T-helper 1 cell treated with Interleukin-12 subunit alpha and Interleukin-12 subunit beta and Interleukin-4 antibody, amounts not matched to agents 30 μg/mL and 1 μg/mL, for 36 hours (primary cell): ENCODE results near the gene HECTD2.
"Not testable (repeated sequence)": the region's sequence is repeated elsewhere in the genome, so short reads cannot be mapped to it uniquely, and the experiment has no call there.

Experiments used
- H3K27ac Mint-ChIP-seq: one replicate; pipeline ENCODE4 v1.8.0; 2021; ENCODE audit warnings: mild to moderate bottlenecking, mixed read lengths
- H3K27me3 Mint-ChIP-seq: one replicate; pipeline ENCODE4 v1.8.0; 2021; ENCODE audit warnings: low read depth, mixed read lengths
- H3K36me3 Mint-ChIP-seq: one replicate; pipeline ENCODE4 v1.8.0; 2021; ENCODE audit warnings: low read depth, mixed read lengths
- H3K4me1 Mint-ChIP-seq: one replicate; pipeline ENCODE4 v1.8.0; 2021; ENCODE audit warnings: low read depth, mixed read lengths
- H3K4me3 Mint-ChIP-seq: one replicate; pipeline ENCODE4 v1.8.0; 2021; ENCODE audit warnings: mild to moderate bottlenecking, moderate library complexity, mixed read lengths
- H3K9me3 Mint-ChIP-seq: one replicate; pipeline ENCODE4 v1.8.0; 2021; ENCODE audit warnings: mixed read lengths

HECTD2 gene

GRCh38 chr10:91552274-91553095 lies 142.3 kb downstream of the HECTD2 start:
- H3K27ac Mint-ChIP-seq = no peak overlapping the region
- H3K4me1 Mint-ChIP-seq = no peaks in the 10 kb centered on the region
- H3K36me3 Mint-ChIP-seq = no peaks in the 10 kb centered on the region
- H3K9me3 Mint-ChIP-seq = no peaks in the 10 kb centered on the region
- H3K27me3 Mint-ChIP-seq = peaks cover 5% of the 10 kb centered on the region
- no peak overlapping the region for H3K4me3 Mint-ChIP-seq

GRCh38 chr10:91555455-91555854 lies 145.3 kb downstream of the HECTD2 start:
- Mint-ChIP-seq H3K27ac (no peak overlapping the region), H3K4me1 (no peaks in the 10 kb centered on the region), H3K36me3 (no peaks in the 10 kb centered on the region), H3K27me3 (peaks cover 5% of the 10 kb centered on the region), H3K9me3 (no peaks in the 10 kb centered on the region), H3K4me3 (no peak overlapping the region)

GRCh38 chr10:91556691-91557566 lies 146.8 kb downstream of the HECTD2 start:
- Mint-ChIP-seq H3K4me3 (no peak overlapping the region), H3K4me1 (no peaks in the 10 kb centered on the region), H3K27ac (no peak overlapping the region), H3K36me3 (no peaks in the 10 kb centered on the region), H3K9me3 (peaks cover 7% of the 10 kb centered on the region), H3K27me3 (peaks cover under 1% of the 10 kb centered on the region)

GRCh38 chr10:91557651-91558111 lies 147.5 kb downstream of the HECTD2 start:
- Mint-ChIP-seq H3K27me3 (no peaks in the 10 kb centered on the region), H3K4me1 (no peaks in the 10 kb centered on the region), H3K36me3 (no peaks in the 10 kb centered on the region), H3K27ac (no peak overlapping the region), H3K4me3 (no peak overlapping the region), H3K9me3 (peaks cover 7% of the 10 kb centered on the region)

GRCh38 chr10:91558473-91558872 lies 148.3 kb downstream of the HECTD2 start:
- no peak overlapping the region for H3K4me3 Mint-ChIP-seq
- no peaks in the 10 kb centered on the region for H3K36me3 Mint-ChIP-seq
- H3K4me1 Mint-ChIP-seq = no peaks in the 10 kb centered on the region
- H3K27me3 Mint-ChIP-seq = no peaks in the 10 kb centered on the region
- no peak overlapping the region for H3K27ac Mint-ChIP-seq
- H3K9me3 Mint-ChIP-seq = peaks cover 7% of the 10 kb centered on the region

GRCh38 chr10:91559169-91559568 lies 149.0 kb downstream of the HECTD2 start:
- H3K27ac Mint-ChIP-seq = no peak overlapping the region
- peaks cover 7% of the 10 kb centered on the region for H3K9me3 Mint-ChIP-seq
- no peak overlapping the region for H3K4me3 Mint-ChIP-seq
- H3K36me3 Mint-ChIP-seq = no peaks in the 10 kb centered on the region
- H3K27me3 Mint-ChIP-seq = no peaks in the 10 kb centered on the region
- H3K4me1 Mint-ChIP-seq = no peaks in the 10 kb centered on the region

GRCh38 chr10:91559750-91560149 lies 149.6 kb downstream of the HECTD2 start:
- Mint-ChIP-seq H3K27ac (no peak overlapping the region), H3K4me1 (no peaks in the 10 kb centered on the region), H3K4me3 (no peak overlapping the region), H3K27me3 (no peaks in the 10 kb centered on the region), H3K9me3 (peaks cover 7% of the 10 kb centered on the region), H3K36me3 (no peaks in the 10 kb centered on the region)

- not testable (repeated sequence) for H3K4me1 Mint-ChIP-seq, H3K27me3 Mint-ChIP-seq, H3K27ac Mint-ChIP-seq, H3K4me3 Mint-ChIP-seq, H3K9me3 Mint-ChIP-seq, H3K36me3 Mint-ChIP-seq
Measured at GRCh38 chr10:91560827-91561226, 150.7 kb downstream of the HECTD2 start.

GRCh38 chr10:91562839-91563581 lies 152.9 kb downstream of the HECTD2 start:
- Mint-ChIP-seq H3K27me3 (no peaks in the 10 kb centered on the region), H3K27ac (no peak overlapping the region), H3K36me3 (no peaks in the 10 kb centered on the region), H3K4me3 (no peak overlapping the region), H3K9me3 (peaks cover 7% of the 10 kb centered on the region), H3K4me1 (no peaks in the 10 kb centered on the region)

GRCh38 chr10:91564026-91564425 lies 153.9 kb downstream of the HECTD2 start:
- Mint-ChIP-seq H3K4me1 (no peaks in the 10 kb centered on the region), H3K27me3 (no peaks in the 10 kb centered on the region), H3K4me3 (no peak overlapping the region), H3K27ac (no peak overlapping the region), H3K9me3 (peaks cover 7% of the 10 kb centered on the region), H3K36me3 (no peaks in the 10 kb centered on the region)
